Tibial artery (tissue), 4 donors: ENCODE measurements around the gene KCND2.

Experiments
- DNase-seq, 2 donors: peaks; one replicate each; pipeline ENCODE4 v3.0.0-alpha.2; 2019
- H3K27ac ChIP-seq, 2 donors: fragments of 200-600 bp; sonication (generic) in 1 of 2; 1 replicate in 1 of 2; 2 replicates in 1 of 2; pipeline ENCODE4 v1.5.1; 2018 to 2019; ENCODE audit warnings: mild to moderate bottlenecking in 1 of 2
- H3K27me3 ChIP-seq, 2 donors: fragments of 200-600 bp; sonication (generic) in 1 of 2; one replicate each; pipeline versions ENCODE4 v1.5.1 to v1.6.0; 2016 to 2019
- H3K36me3 ChIP-seq, 3 donors: fragments of 200-600 bp; sonication (generic) in 2 of 3; one replicate each; pipeline ENCODE4 v1.5.1; 2016 to 2019; ENCODE audit warnings: mild to moderate bottlenecking in 2 of 3
- H3K4me1 ChIP-seq, 4 donors: fragments of 200-600 bp; sonication (generic) in 2 of 4; 1 replicate in 3 of 4; 2 replicates in 1 of 4; pipeline ENCODE4 v1.5.1; 2016 to 2019
- H3K4me3 ChIP-seq, 2 donors: fragments of 200-600 bp; sonication (generic) in 1 of 2; 1 replicate in 1 of 2; 2 replicates in 1 of 2; pipeline ENCODE4 v1.5.1; 2018 to 2019; ENCODE audit warnings: mild to moderate bottlenecking in 2 of 2
- H3K9me3 ChIP-seq, 3 donors: fragments of 200-600 bp; sonication (generic) in 1 of 3; one replicate each; pipeline ENCODE4 v1.5.1; 2016 to 2019
- CTCF ChIP-seq, 2 experiments: fragments of 200-600 bp in 1 of 2; fragments of 450-650 bp in 1 of 2; IDR thresholded peaks; one replicate each; pipeline ENCODE4 v1.5.1; 2017 to 2019; ENCODE audit warnings: antibody characterized with exemption in 2 of 2, mild to moderate bottlenecking in 1 of 2, moderate library complexity in 1 of 2
- intact Hi-C: fragments of 100-400 bp; cut with DNase I; formaldehyde crosslinking; loops from one replicate; pipeline ENCODE4 v1.15.0; 2023; ENCODE audit warnings: low total_unique reads

The KCND2 gene

GRCh38 chr7:120400806-120401455, 128.0 kb downstream of the KCND2 start:
- no peak for TF ChIP-seq CTCF (IDR thresholded peaks at IDR 0.05)
- no peaks in the 10 kb centered on the region for H3K9me3 ChIP-seq
- DNase-seq, result no peak
- H3K27me3 ChIP-seq, result no peaks in the 10 kb centered on the region
- intact Hi-C loops, result no loop called here
- H3K4me3 ChIP-seq, result no peak overlapping the region
- no peak overlapping the region for H3K27ac ChIP-seq
- H3K4me1 ChIP-seq, result no peaks in the 10 kb centered on the region
- no peaks in the 10 kb centered on the region for H3K36me3 ChIP-seq

DNA sequence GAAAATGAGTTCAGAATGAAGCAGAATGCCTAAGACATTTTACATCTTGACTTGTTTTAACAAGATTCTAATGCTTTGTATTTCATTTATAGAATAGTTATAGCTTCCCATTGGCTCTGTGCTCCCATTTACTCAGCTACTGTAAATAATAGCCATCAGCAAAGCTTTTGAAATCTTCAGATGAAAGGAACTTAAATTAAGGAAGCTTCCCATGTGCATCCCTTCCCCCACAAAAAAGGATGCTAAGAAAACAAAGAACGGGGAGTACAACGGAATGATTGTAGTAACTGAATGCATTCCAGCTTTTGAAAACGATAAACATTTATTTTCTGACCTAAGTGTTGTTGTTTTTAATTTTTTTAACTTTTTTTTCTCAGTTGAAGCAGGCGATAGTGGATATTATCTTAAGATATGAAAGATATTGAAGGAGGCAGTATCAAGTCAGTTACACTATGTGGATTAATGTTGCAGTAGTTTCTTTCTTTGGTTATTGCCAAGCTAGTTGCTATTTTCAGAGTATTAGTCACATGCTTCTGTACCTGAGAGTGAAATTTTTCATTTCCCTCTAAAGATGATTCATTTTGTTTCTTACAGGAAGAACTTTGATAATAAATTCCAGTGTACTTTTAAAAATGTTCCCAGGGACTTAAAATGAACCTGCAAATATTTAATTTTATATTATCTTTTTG, 129.2 kb downstream of the KCND2 start:
- H3K9me3 ChIP-seq, result no peaks in the 10 kb centered on the region
- no peaks in the 10 kb centered on the region for H3K27me3 ChIP-seq
- H3K4me1 ChIP-seq, result no peaks in the 10 kb centered on the region
- no peaks in the 10 kb centered on the region for H3K36me3 ChIP-seq
- no peak for DNase-seq
- intact Hi-C loops, result no loop called here
- no peak for TF ChIP-seq CTCF (IDR thresholded peaks at IDR 0.05)
- H3K4me3 ChIP-seq, result no peak overlapping the region
- no peak overlapping the region for H3K27ac ChIP-seq

DNA sequence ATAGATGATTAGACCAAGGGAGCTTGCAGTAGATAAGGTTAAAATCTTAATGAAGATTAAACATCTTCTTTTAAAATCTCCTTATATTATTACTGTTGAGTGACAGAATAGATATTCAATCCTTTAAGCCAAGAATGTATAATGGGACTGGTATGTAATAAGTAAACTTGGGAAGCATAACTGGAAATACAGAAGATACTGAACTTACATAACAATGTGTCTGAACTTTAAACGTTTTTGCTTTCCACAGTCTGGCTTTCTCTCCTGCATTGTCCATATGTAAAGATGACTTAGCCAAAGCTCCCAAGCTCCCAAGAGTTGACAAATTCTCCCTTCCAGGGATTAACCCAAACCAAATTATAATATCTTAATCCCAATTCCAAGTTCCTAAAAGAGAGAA, 129.8 kb downstream of the KCND2 start:
- Histone ChIP-seq H3K4me1 (no peaks in the 10 kb centered on the region), H3K27me3 (no peaks in the 10 kb centered on the region), H3K36me3 (no peaks in the 10 kb centered on the region), H3K9me3 (no peaks in the 10 kb centered on the region), H3K27ac (no peak overlapping the region), H3K4me3 (no peak overlapping the region)
- intact Hi-C loops, result no loop called here
- TF ChIP-seq CTCF (IDR thresholded peaks at IDR 0.05), result no peak
- DNase-seq, result no peak

DNA sequence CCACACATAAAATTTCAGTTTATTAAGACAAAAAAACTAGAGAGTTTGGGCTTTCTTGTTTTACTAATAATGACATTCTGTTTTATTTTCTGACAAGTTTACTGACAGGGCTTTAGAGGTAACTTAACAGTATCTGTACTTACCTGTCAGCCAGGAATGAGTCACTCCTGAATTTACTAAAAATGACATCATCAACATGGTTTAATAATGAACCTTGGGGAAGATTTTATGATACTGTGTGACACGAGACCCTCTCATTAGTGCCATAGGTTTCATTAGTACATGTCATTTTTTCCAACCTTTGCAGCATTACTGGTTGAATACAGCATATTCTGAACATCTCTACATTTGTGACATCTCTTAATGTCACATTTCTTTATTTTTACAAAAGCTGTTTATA, 131.1 kb downstream of the KCND2 start:
- H3K4me1 ChIP-seq, result no peaks in the 10 kb centered on the region
- TF ChIP-seq CTCF (IDR thresholded peaks at IDR 0.05), result no peak
- no peak for DNase-seq
- H3K27ac ChIP-seq, result no peak overlapping the region
- H3K9me3 ChIP-seq, result no peaks in the 10 kb centered on the region
- no peaks in the 10 kb centered on the region for H3K27me3 ChIP-seq
- intact Hi-C loops, result no loop called here
- no peaks in the 10 kb centered on the region for H3K36me3 ChIP-seq
- no peak overlapping the region for H3K4me3 ChIP-seq

DNA sequence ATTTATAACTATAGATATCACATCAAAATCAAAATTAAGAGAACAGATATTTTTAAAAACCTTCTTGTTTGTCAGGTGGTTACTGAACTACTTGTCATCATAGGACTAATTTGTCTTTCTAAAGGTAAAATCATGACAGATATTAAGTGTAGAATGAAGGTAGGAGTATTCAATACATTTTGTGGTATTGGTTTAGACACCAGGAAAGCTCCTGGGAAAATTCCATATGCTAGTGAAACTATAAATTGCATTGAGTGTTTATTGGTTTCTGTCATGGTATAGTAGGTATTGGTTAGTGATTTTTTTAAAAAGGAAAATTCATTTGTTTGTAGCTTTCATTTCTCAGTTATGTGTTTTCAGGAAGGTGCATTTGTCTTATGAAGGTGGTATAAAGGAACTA, 132.7 kb downstream of the KCND2 start:
- TF ChIP-seq CTCF (IDR thresholded peaks at IDR 0.05), result no peak
- intact Hi-C loops, result no loop called here
- H3K36me3 ChIP-seq, result no peaks in the 10 kb centered on the region
- DNase-seq, result no peak
- no peak overlapping the region for H3K4me3 ChIP-seq
- H3K4me1 ChIP-seq, result no peaks in the 10 kb centered on the region
- H3K27me3 ChIP-seq, result no peaks in the 10 kb centered on the region
- no peaks in the 10 kb centered on the region for H3K9me3 ChIP-seq
- H3K27ac ChIP-seq, result no peak overlapping the region
